NT2/D1 (cell line): ENCODE data around the gene ABCG1.

ENCODE experiments used
- DNase-seq: peaks from one replicate; pipeline ENCODE4 v3.0.0-alpha.2; 2011; ENCODE audit warnings: low read depth, low spot score
- H3K27me3 ChIP-seq: 2 replicates; pipeline ENCODE4 v1.6.0; 2011; ENCODE audit warnings: mild to moderate bottlenecking; ENCODE audit not compliant: insufficient read length, insufficient read depth
- H3K36me3 ChIP-seq: 2 replicates; pipeline ENCODE4 v1.6.1; 2011; ENCODE audit warnings: mild to moderate bottlenecking, low read length, mixed read lengths; ENCODE audit not compliant: insufficient read depth, insufficient read length
- H3K4me1 ChIP-seq: 2 replicates; pipeline ENCODE4 v1.5.1; 2011; ENCODE audit not compliant: insufficient read depth, insufficient read length
- H3K4me3 ChIP-seq: 2 replicates; pipeline ENCODE4 v1.5.1; 2011; ENCODE audit warnings: low read depth; ENCODE audit not compliant: insufficient read length
- H3K9ac ChIP-seq: 2 replicates; pipeline ENCODE4 v1.6.0; 2011; ENCODE audit warnings: low read depth; ENCODE audit not compliant: insufficient read length
- H3K9me3 ChIP-seq: 2 replicates; pipeline ENCODE4 v1.5.1; 2011; ENCODE audit warnings: mild to moderate bottlenecking, low read length; ENCODE audit not compliant: insufficient read depth
- SUZ12 ChIP-seq: IDR thresholded peaks from 2 replicates; pipeline ENCODE4 v1.6.1; 2011; ENCODE audit not compliant: insufficient read length, insufficient read depth; ENCODE audit errors: extremely low read depth
- YY1 ChIP-seq: IDR thresholded peaks from 2 replicates; pipeline ENCODE4 v1.6.1; 2011; ENCODE audit not compliant: insufficient read length, insufficient read depth
- ZNF274 ChIP-seq: IDR thresholded peaks from 2 replicates; pipeline ENCODE4 v1.6.1; 2011; ENCODE audit warnings: mild to moderate bottlenecking, low read depth, low read length

Gene ABCG1

DNA sequence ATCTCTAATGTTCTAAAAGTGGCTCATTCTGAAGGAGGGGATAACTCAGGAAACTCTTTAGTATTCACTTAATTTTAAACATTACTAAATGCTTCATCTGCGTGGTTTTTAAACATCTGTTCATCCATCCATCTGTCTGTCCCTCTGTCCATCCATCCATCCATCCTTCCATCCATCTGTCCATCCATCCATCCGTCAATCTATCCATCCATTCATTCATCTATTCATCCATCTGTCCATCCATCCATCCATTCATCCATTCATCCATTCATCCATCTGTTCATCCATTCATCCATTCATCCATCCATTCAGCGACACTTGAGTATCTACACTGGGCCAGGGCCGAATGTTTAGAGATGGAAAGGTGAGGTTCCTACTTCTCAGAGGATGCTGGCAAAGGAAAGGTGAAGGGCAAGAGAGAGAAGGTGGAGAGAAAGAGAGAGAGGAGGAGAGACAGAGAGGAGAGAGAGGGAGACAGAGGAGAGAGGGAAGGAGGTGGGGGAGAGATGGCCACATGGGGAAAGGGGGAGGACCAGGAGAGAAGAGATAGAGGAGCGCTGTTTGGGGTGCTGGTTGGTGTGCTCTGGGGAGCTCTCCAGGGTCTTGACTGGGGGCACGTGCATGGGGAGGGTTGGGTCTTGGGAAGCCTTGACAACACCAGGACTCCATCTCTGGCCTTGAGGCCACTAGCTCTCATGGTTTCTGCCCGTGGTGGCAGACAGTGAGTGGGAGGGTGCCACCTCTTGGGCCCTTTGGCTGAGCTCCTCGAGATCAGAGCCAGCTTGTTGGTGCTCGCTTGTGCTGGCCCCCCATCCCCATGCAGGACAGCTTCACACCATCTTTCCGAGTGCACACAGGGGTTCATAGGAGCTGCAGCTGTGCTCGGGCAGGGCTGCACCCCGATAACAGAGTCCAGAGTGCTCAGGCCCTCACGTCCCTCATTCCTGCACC, 45.6 kb downstream of the ABCG1 start:
- no peak for DNase-seq
- H3K36me3 ChIP-seq, result no peaks in the 10 kb centered on the region
- no peak overlapping the region for H3K9ac ChIP-seq
- peaks cover 14% of the 10 kb centered on the region for H3K27me3 ChIP-seq
- TF ChIP-seq SUZ12, result no peak
- no peak for TF ChIP-seq YY1
- no peak for TF ChIP-seq ZNF274
- peaks cover 44% of the 10 kb centered on the region for H3K4me1 ChIP-seq
- no peaks in the 10 kb centered on the region for H3K9me3 ChIP-seq
- H3K4me3 ChIP-seq, result no peak overlapping the region

GRCh38 chr21:42265231-42265812, 46.4 kb downstream of the ABCG1 start:
- Histone ChIP-seq H3K4me1 (peaks cover 39% of the 10 kb centered on the region), H3K4me3 (no peak overlapping the region), H3K27me3 (peaks cover 14% of the 10 kb centered on the region), H3K9me3 (no peaks in the 10 kb centered on the region), H3K9ac (no peak overlapping the region), H3K36me3 (no peaks in the 10 kb centered on the region)
- TF ChIP-seq SUZ12, result no peak
- TF ChIP-seq YY1, result no peak
- no peak for DNase-seq

- no peaks in the 10 kb centered on the region for H3K9me3 ChIP-seq
- no peak overlapping the region for H3K9ac ChIP-seq
- peaks cover 28% of the 10 kb centered on the region for H3K4me1 ChIP-seq
- DNase-seq, result no peak
- H3K4me3 ChIP-seq, result no peak overlapping the region
- TF ChIP-seq SUZ12 (no peak), YY1 (no peak)
- peaks cover 14% of the 10 kb centered on the region for H3K27me3 ChIP-seq
- no peaks in the 10 kb centered on the region for H3K36me3 ChIP-seq
These were observed 48.1 kb downstream of the ABCG1 start for GRCh38 chr21:42266971-42267556.

- no peak for DNase-seq
- TF ChIP-seq ZNF274 (no peak), SUZ12 (no peak), YY1 (no peak)
- Histone ChIP-seq H3K4me3 (no peak overlapping the region), H3K27me3 (peaks cover 5% of the 10 kb centered on the region), H3K36me3 (no peaks in the 10 kb centered on the region), H3K9me3 (no peaks in the 10 kb centered on the region), H3K9ac (peak overlapping the region; percentile 45), H3K4me1 (peaks cover 22% of the 10 kb centered on the region)
These were observed 50.4 kb downstream of the ABCG1 start for GRCh38 chr21:42269386-42269785.

DNA sequence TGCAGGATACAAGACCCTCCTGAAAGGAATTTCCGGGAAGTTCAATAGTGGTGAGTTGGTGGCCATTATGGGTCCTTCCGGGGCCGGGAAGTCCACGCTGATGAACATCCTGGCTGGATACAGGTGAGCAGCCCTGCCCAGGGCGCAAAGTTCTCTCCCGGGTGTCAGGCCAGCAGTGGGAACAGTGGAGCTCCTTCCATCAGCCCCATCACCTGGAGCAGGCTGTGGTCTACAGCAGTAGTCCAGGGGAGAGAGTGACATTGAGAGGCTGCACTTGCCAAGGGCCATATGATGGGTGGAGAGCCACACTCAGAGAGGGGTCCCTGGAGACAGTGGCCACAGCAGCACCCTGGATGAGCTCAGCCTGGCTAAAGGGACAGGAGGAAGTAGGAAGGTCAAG, 52.1 kb downstream of the ABCG1 start:
- no peak overlapping the region for H3K4me3 ChIP-seq
- DNase-seq, result no peak
- H3K9ac ChIP-seq, result no peak overlapping the region
- TF ChIP-seq SUZ12 (no peak), YY1 (no peak), ZNF274 (no peak)
- H3K4me1 ChIP-seq, result peaks cover 19% of the 10 kb centered on the region
- H3K36me3 ChIP-seq, result no peaks in the 10 kb centered on the region
- no peaks in the 10 kb centered on the region for H3K9me3 ChIP-seq
- H3K27me3 ChIP-seq, result no peaks in the 10 kb centered on the region

- no peaks in the 10 kb centered on the region for H3K36me3 ChIP-seq
- H3K27me3 ChIP-seq, result no peaks in the 10 kb centered on the region
- no peaks in the 10 kb centered on the region for H3K9me3 ChIP-seq
- no peak overlapping the region for H3K4me3 ChIP-seq
- no peak for DNase-seq
- TF ChIP-seq SUZ12, result no peak
- TF ChIP-seq YY1, result no peak
- no peak for TF ChIP-seq ZNF274
- H3K4me1 ChIP-seq, result peaks cover 19% of the 10 kb centered on the region
- no peak overlapping the region for H3K9ac ChIP-seq
These were observed 53.4 kb downstream of the ABCG1 start for GRCh38 chr21:42272109-42272962.
